HG03342 (cell line): ENCODE data around the gene MT1HL1.
"Not testable (repeated sequence)": the region's sequence is repeated elsewhere in the genome, so short reads cannot be mapped to it uniquely, and the experiment has no call there.

Source experiments
- ATAC-seq: cut with Tn5 transposase; IDR thresholded peaks from one replicate; pipeline ENCODE4 v1.9.1; 2021; ENCODE audit warnings: mild to moderate bottlenecking, moderate library complexity; ENCODE audit not compliant: unreplicated experiment

MT1HL1 gene

GRCh38 chr1:236979149-236979900 lies 24.9 kb downstream of the MT1HL1 start:
- ATAC-seq = no peak

GRCh38 chr1:236978740-236979139 lies 25.5 kb downstream of the MT1HL1 start:
- ATAC-seq = no peak

- no peak for ATAC-seq
Measured at GRCh38 chr1:236975461-236975860, 28.8 kb downstream of the MT1HL1 start.

GRCh38 chr1:236974025-236974424 lies 30.2 kb downstream of the MT1HL1 start:
- not testable (repeated sequence) for ATAC-seq

- no peak for ATAC-seq
Measured at GRCh38 chr1:236966636-236967035, 37.6 kb downstream of the MT1HL1 start.

- ATAC-seq = no peak
Measured at GRCh38 chr1:236963920-236964319, 40.3 kb downstream of the MT1HL1 start.

- no peak for ATAC-seq
Measured at GRCh38 chr1:236959112-236959511, 45.1 kb downstream of the MT1HL1 start.

- no peak for ATAC-seq
Measured at GRCh38 chr1:236957235-236957634, 47.0 kb downstream of the MT1HL1 start.
